ENCODE data around the gene IRX1. TPM values are rescaled to one million over a fixed set of nuclear protein-coding genes. Genes with fewer than 3 reads are reported as not detected.

The IRX1 gene
- total RNA-seq, 2 donors from 2014 or later, result not detected

GRCh38 chr5:3613726-3614125 lies 18.1 kb downstream of the IRX1 start:
- Mint-ChIP-seq H3K27ac (no peak overlapping the region), H3K36me3 (peaks cover 0 to 9% of the 10 kb centered on the region in 2 donors), H3K9me3 (peaks cover 10 to 12% of the 10 kb centered on the region in 2 donors)
- ATAC-seq (no peak), DNase-seq (ENCODE audit: low spot score in 2 of 2) (no peak)

GRCh38 chr5:3615217-3615616 lies 19.6 kb downstream of the IRX1 start:
- Mint-ChIP-seq H3K9me3 (peaks cover 10 to 12% of the 10 kb centered on the region in 2 donors), H3K36me3 (peaks cover 0 to 9% of the 10 kb centered on the region in 2 donors), H3K27ac (no peak overlapping the region)
- no peak for DNase-seq (ENCODE audit: low spot score in 2 of 2)
- no peak for ATAC-seq

- Mint-ChIP-seq H3K27ac (no peak overlapping the region), H3K9me3 (peaks cover 10 to 12% of the 10 kb centered on the region in 2 donors), H3K36me3 (peaks cover 0 to 9% of the 10 kb centered on the region in 2 donors)
- DNase-seq (ENCODE audit: low spot score in 2 of 2), result no peak
- ATAC-seq, result no peak
Measured at GRCh38 chr5:3615829-3616228, 20.2 kb downstream of the IRX1 start.

GRCh38 chr5:3619579-3619978 lies 23.9 kb downstream of the IRX1 start:
- peaks cover 0 to 5% of the 10 kb centered on the region in 2 donors for H3K36me3 Mint-ChIP-seq
- no peak for ATAC-seq
- H3K27ac Mint-ChIP-seq, result no peak overlapping the region
- peaks cover 7 to 9% of the 10 kb centered on the region in 2 donors for H3K9me3 Mint-ChIP-seq
- DNase-seq (ENCODE audit: low spot score in 2 of 2), result no peak

GRCh38 chr5:3622961-3623360 lies 27.3 kb downstream of the IRX1 start:
- no peak for ATAC-seq
- Mint-ChIP-seq H3K27ac (no peak overlapping the region), H3K9me3 (peaks cover 8 to 20% of the 10 kb centered on the region in 2 donors), H3K36me3 (peaks cover 0 to 7% of the 10 kb centered on the region in 2 donors)
- no peak for DNase-seq (ENCODE audit: low spot score in 2 of 2)

GRCh38 chr5:3625626-3626025 lies 30.0 kb downstream of the IRX1 start:
- no peak overlapping the region for H3K27ac Mint-ChIP-seq
- no peak for ATAC-seq
- peaks cover 13 to 18% of the 10 kb centered on the region in 2 donors for H3K9me3 Mint-ChIP-seq
- H3K36me3 Mint-ChIP-seq, result peaks cover 0 to 7% of the 10 kb centered on the region in 2 donors
- DNase-seq (ENCODE audit: low spot score in 2 of 2), result no peak

- H3K36me3 Mint-ChIP-seq, result peaks cover 0 to 12% of the 10 kb centered on the region in 2 donors
- DNase-seq (ENCODE audit: low spot score in 2 of 2) (no peak), ATAC-seq (no peak)
- peaks cover 7 to 16% of the 10 kb centered on the region in 2 donors for H3K9me3 Mint-ChIP-seq
- H3K27ac Mint-ChIP-seq, result no peak overlapping the region
Measured at GRCh38 chr5:3634061-3634460, 38.4 kb downstream of the IRX1 start.

GRCh38 chr5:3639175-3639574 lies 43.5 kb downstream of the IRX1 start:
- H3K27ac Mint-ChIP-seq, result no peak overlapping the region
- peaks cover 7 to 17% of the 10 kb centered on the region in 2 donors for H3K9me3 Mint-ChIP-seq
- DNase-seq (ENCODE audit: low spot score in 2 of 2) (no peak), ATAC-seq (no peak)
- H3K36me3 Mint-ChIP-seq, result peaks cover 0 to 11% of the 10 kb centered on the region in 2 donors

GRCh38 chr5:3642231-3642630 lies 46.6 kb downstream of the IRX1 start:
- no peak for ATAC-seq
- Mint-ChIP-seq H3K27ac (no peak overlapping the region), H3K9me3 (peaks cover 11% of the 10 kb centered on the region in 2 donors), H3K36me3 (peaks cover 0 to 5% of the 10 kb centered on the region in 2 donors)
- no peak for DNase-seq (ENCODE audit: low spot score in 2 of 2)

- peaks cover 8 to 9% of the 10 kb centered on the region in 2 donors for H3K9me3 Mint-ChIP-seq
- ATAC-seq, result no peak
- DNase-seq (ENCODE audit: low spot score in 2 of 2), result no peak
- no peak overlapping the region for H3K27ac Mint-ChIP-seq
- no peaks in the 10 kb centered on the region for H3K36me3 Mint-ChIP-seq
Measured at GRCh38 chr5:3650320-3650719, 54.7 kb downstream of the IRX1 start.

GRCh38 chr5:3650868-3651267 lies 55.2 kb downstream of the IRX1 start:
- Mint-ChIP-seq H3K36me3 (no peaks in the 10 kb centered on the region), H3K27ac (no peak overlapping the region), H3K9me3 (peaks cover 8 to 9% of the 10 kb centered on the region in 2 donors)
- ATAC-seq (no peak), DNase-seq (ENCODE audit: low spot score in 2 of 2) (no peak)

Measured in activated naive CD4-positive, alpha-beta T cell treated with anti-CD3 and anti-CD28 coated beads, Interleukin-2, amount 50 U/mL, for 72 hours (primary cell).